ENCODE results near the gene ADTRP. TPM values are rescaled to one million over a fixed set of nuclear protein-coding genes. Genes with fewer than 3 reads are reported as not detected.
A peak's percentile ranks its signal among the peaks of the same experiment; 100 is the strongest.

Gene ADTRP
- total and polyA plus RNA-seq, 7 experiments from 2014 or later: 3.1 to 109 (median 44.3) TPM

GRCh38 chr6:11727998-11728961 is 50.3 kb downstream of the ADTRP start:
- Histone ChIP-seq H3K27ac (ENCODE audit: low read depth, low read length) (peak overlapping the region; percentile 87), H3K27me3 (ENCODE audit: control insufficient read depth in 2 of 2, insufficient read depth in 2 of 2, low read length in 2 of 2) (no peaks in the 10 kb centered on the region), H3K9me3 (ENCODE audit: control insufficient read depth in 2 of 3, low read length in 3 of 3) (no peaks in the 10 kb centered on the region), H3K4me3 (ENCODE audit: low read length) (peak overlapping the region; percentile 41), H3K4me1 (ENCODE audit: control insufficient read depth in 2 of 2, insufficient read depth in 2 of 2, low read length in 2 of 2) (peaks cover 0 to 89% of the 10 kb centered on the region in 2 donors), H3K36me3 (ENCODE audit: control insufficient read depth in 2 of 3, insufficient read depth in 3 of 3, low read length in 3 of 3) (no peaks in the 10 kb centered on the region)
- peaks cover 0 to 14% (median 3%) of the 10 kb centered on the region in 11 donors for H3K9me3 Mint-ChIP-seq
- peaks cover 13 to 25% (median 22%) of the 10 kb centered on the region in 5 donors for H3K36me3 Mint-ChIP-seq
- H3K27ac Mint-ChIP-seq: peak overlapping the region; percentile 86 to 99 (median 95)
- ChIA-PET CTCF (interaction anchor here (0.6 to 5.3 kb wide), 4 partner anchors 14 to 72 kb away, joined by 3 to 21 read pairs (median 4); no protein-coding TSS in a partner anchor), POLR2A (interaction anchor here (0.7 to 7.5 kb wide), 5 partner anchors 9 to 281 kb away, joined by 3 to 126 read pairs (median 5); no protein-coding TSS in a partner anchor)
- ATAC-seq (peak; percentile 69), DNase-seq (peak in 7 of 9 donors; percentile 51 to 84 (median 74))
- H3K4me3 Mint-ChIP-seq: peak overlapping the region; percentile 75 to 96 (median 87)
- peaks cover 52 to 97% (median 79%) of the 10 kb centered on the region in 7 donors for H3K4me1 Mint-ChIP-seq
- intact Hi-C loops (cut with micrococcal nuclease): loop anchor here (1.0 to 5.0 kb wide), 5 partner anchors 14 to 280 kb away; partner anchors contain the start of gene TMEM170B (in 1 of the 2)
- peaks cover 0 to 12% (median 0%) of the 10 kb centered on the region in 5 donors for H3K27me3 Mint-ChIP-seq

GRCh38 chr6:11727346-11727997 is 51.1 kb downstream of the ADTRP start:
- CTCF ChIA-PET: interaction anchor here (0.6 to 5.3 kb wide), 3 partner anchors 13 to 20 kb away, joined by 3 to 21 read pairs (median 3); no protein-coding TSS in a partner anchor
- DNase-seq (no peak), ATAC-seq (no peak)
- POLR2A ChIA-PET: interaction anchor here (1.0 to 7.5 kb wide), 3 partner anchors 14 to 320 kb away, joined by 3 to 126 read pairs (median 18); no protein-coding TSS in a partner anchor
- Histone ChIP-seq H3K27ac (ENCODE audit: low read depth, low read length) (peak overlapping the region; percentile 87), H3K9me3 (ENCODE audit: control insufficient read depth in 2 of 3, low read length in 3 of 3) (no peaks in the 10 kb centered on the region), H3K4me3 (ENCODE audit: low read length) (peak overlapping the region; percentile 41), H3K4me1 (ENCODE audit: control insufficient read depth in 2 of 2, insufficient read depth in 2 of 2, low read length in 2 of 2) (peaks cover 0 to 94% of the 10 kb centered on the region in 2 donors), H3K36me3 (ENCODE audit: control insufficient read depth in 2 of 3, insufficient read depth in 3 of 3, low read length in 3 of 3) (peaks cover 0 to 4% (median 0%) of the 10 kb centered on the region in 3 experiments), H3K27me3 (ENCODE audit: control insufficient read depth in 2 of 2, insufficient read depth in 2 of 2, low read length in 2 of 2) (no peaks in the 10 kb centered on the region)
- Mint-ChIP-seq H3K9me3 (peaks cover 0 to 12% (median 3%) of the 10 kb centered on the region in 11 donors), H3K4me3 (peak overlapping the region; percentile 75 to 96 (median 87)), H3K27ac (peak overlapping the region; percentile 83 to 99 (median 95)), H3K27me3 (peaks cover 0 to 8% (median 0%) of the 10 kb centered on the region in 5 donors), H3K4me1 (peaks cover 59 to 97% (median 85%) of the 10 kb centered on the region in 7 donors), H3K36me3 (peaks cover 10 to 33% (median 30%) of the 10 kb centered on the region in 5 donors)
- intact Hi-C loops (cut with micrococcal nuclease): loop anchor here (5.0 kb wide), 2 partner anchors 60 to 190 kb away; partner anchors contain the start of gene TMEM170B (in 1 of the 2)

- DNase-seq (no peak), ATAC-seq (no peak)
- H3K27ac Mint-ChIP-seq: peak overlapping the region in 8 of 9 donors; percentile 4 to 96 (median 87)
- H3K27me3 ChIP-seq (ENCODE audit: control insufficient read depth in 2 of 2, insufficient read depth in 2 of 2, low read length in 2 of 2): no peaks in the 10 kb centered on the region
- H3K9me3 ChIP-seq (ENCODE audit: control insufficient read depth in 2 of 3, low read length in 3 of 3): no peaks in the 10 kb centered on the region
- peaks cover 45 to 90% (median 72%) of the 10 kb centered on the region in 7 donors for H3K4me1 Mint-ChIP-seq
- H3K4me3 Mint-ChIP-seq: peak overlapping the region in 9 of 10 donors; percentile 46 to 96 (median 82)
- peaks cover 0 to 26% (median 25%) of the 10 kb centered on the region in 3 experiments for H3K36me3 ChIP-seq (ENCODE audit: control insufficient read depth in 2 of 3, insufficient read depth in 3 of 3, low read length in 3 of 3)
- H3K27me3 Mint-ChIP-seq: peaks cover 0 to under 1% (median 0%) of the 10 kb centered on the region in 5 donors
- H3K9me3 Mint-ChIP-seq: peaks cover 0 to 8% (median 3%) of the 10 kb centered on the region in 11 donors
- intact Hi-C loops (cut with micrococcal nuclease): no loop called here
- peak overlapping the region; percentile 60 for H3K27ac ChIP-seq (ENCODE audit: low read depth, low read length)
- ChIA-PET POLR2A (interaction anchor here (0.7 to 4.4 kb wide), 2 partner anchors 13 to 308 kb away, joined by 3 to 65 read pairs; no protein-coding TSS in a partner anchor), CTCF (interaction anchor here (2.0 to 3.3 kb wide), 2 partner anchors 12 to 23 kb away, joined by 4 to 17 read pairs; no protein-coding TSS in a partner anchor)
- H3K4me3 ChIP-seq (ENCODE audit: low read length): no peak overlapping the region
- peaks cover 0 to 75% of the 10 kb centered on the region in 2 donors for H3K4me1 ChIP-seq (ENCODE audit: control insufficient read depth in 2 of 2, insufficient read depth in 2 of 2, low read length in 2 of 2)
- peaks cover 21 to 58% (median 54%) of the 10 kb centered on the region in 5 donors for H3K36me3 Mint-ChIP-seq
These were observed 54.3 kb downstream of the ADTRP start for GRCh38 chr6:11724286-11724685.

GRCh38 chr6:11722805-11723631 is 55.6 kb downstream of the ADTRP start:
- ChIA-PET POLR2A (interaction anchor here (0.8 to 4.4 kb wide), 5 partner anchors 9 to 326 kb away, joined by 4 to 65 read pairs (median 4); no protein-coding TSS in a partner anchor), CTCF (interaction anchor here (0.6 to 3.3 kb wide), 8 partner anchors 8 to 263 kb away, joined by 3 to 17 read pairs (median 3); no protein-coding TSS in a partner anchor)
- H3K9me3 Mint-ChIP-seq: peaks cover 0 to 8% (median 3%) of the 10 kb centered on the region in 11 donors
- H3K4me1 Mint-ChIP-seq: peaks cover 45 to 86% (median 77%) of the 10 kb centered on the region in 7 donors
- no peaks in the 10 kb centered on the region for H3K27me3 ChIP-seq (ENCODE audit: control insufficient read depth in 2 of 2, insufficient read depth in 2 of 2, low read length in 2 of 2)
- peaks cover 0 to 63% of the 10 kb centered on the region in 2 donors for H3K4me1 ChIP-seq (ENCODE audit: control insufficient read depth in 2 of 2, insufficient read depth in 2 of 2, low read length in 2 of 2)
- H3K27ac ChIP-seq (ENCODE audit: low read depth, low read length): peak overlapping the region; percentile 60
- intact Hi-C loops (cut with micrococcal nuclease): loop anchor here in 1 of 2 donors (1.0 kb wide), 2 partner anchors 352 to 511 kb away; no protein-coding TSS in a partner anchor
- H3K4me3 Mint-ChIP-seq: peak overlapping the region; percentile 59 to 93 (median 78)
- DNase-seq (peak in 5 of 9 donors; percentile 6 to 43 (median 20)), ATAC-seq (peak; percentile 31)
- H3K4me3 ChIP-seq (ENCODE audit: low read length): peak overlapping the region; percentile 12
- H3K36me3 Mint-ChIP-seq: peaks cover 25 to 70% (median 62%) of the 10 kb centered on the region in 5 donors
- H3K9me3 ChIP-seq (ENCODE audit: control insufficient read depth in 2 of 3, low read length in 3 of 3): no peaks in the 10 kb centered on the region
- peaks cover 0 to 38% (median 26%) of the 10 kb centered on the region in 3 experiments for H3K36me3 ChIP-seq (ENCODE audit: control insufficient read depth in 2 of 3, insufficient read depth in 3 of 3, low read length in 3 of 3)
- H3K27me3 Mint-ChIP-seq: no peaks in the 10 kb centered on the region
- peak overlapping the region; percentile 61 to 96 (median 88) for H3K27ac Mint-ChIP-seq

- H3K9me3 ChIP-seq (ENCODE audit: control insufficient read depth in 2 of 3, low read length in 3 of 3): no peaks in the 10 kb centered on the region
- peaks cover 27 to 76% (median 67%) of the 10 kb centered on the region in 5 donors for H3K36me3 Mint-ChIP-seq
- H3K4me3 Mint-ChIP-seq: peak overlapping the region in 9 of 10 donors; percentile 7 to 93 (median 79)
- H3K27ac ChIP-seq (ENCODE audit: low read depth, low read length): peak overlapping the region; percentile 60
- peaks cover 41 to 83% (median 77%) of the 10 kb centered on the region in 7 donors for H3K4me1 Mint-ChIP-seq
- no peak for DNase-seq
- ATAC-seq: peak; percentile 57
- H3K27me3 ChIP-seq (ENCODE audit: control insufficient read depth in 2 of 2, insufficient read depth in 2 of 2, low read length in 2 of 2): no peaks in the 10 kb centered on the region
- H3K36me3 ChIP-seq (ENCODE audit: control insufficient read depth in 2 of 3, insufficient read depth in 3 of 3, low read length in 3 of 3): peaks cover 0 to 44% (median 26%) of the 10 kb centered on the region in 3 experiments
- CTCF ChIA-PET: interaction anchor here (0.6 to 3.3 kb wide), 7 partner anchors 10 to 511 kb away, joined by 3 to 17 read pairs (median 3); no protein-coding TSS in a partner anchor
- peak overlapping the region in 8 of 9 donors; percentile 46 to 96 (median 82) for H3K27ac Mint-ChIP-seq
- no peak overlapping the region for H3K4me3 ChIP-seq (ENCODE audit: low read length)
- intact Hi-C loops (cut with micrococcal nuclease): loop anchor here in 1 of 2 donors (1.0 kb wide), 2 partner anchors 353 to 512 kb away; no protein-coding TSS in a partner anchor
- H3K27me3 Mint-ChIP-seq: no peaks in the 10 kb centered on the region
- H3K4me1 ChIP-seq (ENCODE audit: control insufficient read depth in 2 of 2, insufficient read depth in 2 of 2, low read length in 2 of 2): peaks cover 0 to 58% of the 10 kb centered on the region in 2 donors
- H3K9me3 Mint-ChIP-seq: peaks cover 0 to 8% (median 3%) of the 10 kb centered on the region in 11 donors
- POLR2A ChIA-PET: interaction anchor here (0.7 to 4.4 kb wide), 5 partner anchors 10 to 287 kb away, joined by 3 to 65 read pairs (median 4); no protein-coding TSS in a partner anchor
These were observed 56.4 kb downstream of the ADTRP start for GRCh38 chr6:11722220-11722619.

Measured in naive thymus-derived CD4-positive, alpha-beta T cell (primary cell).